Omental fat pad (tissue), 4 donors: Measurements from ENCODE around the gene CELSR1. TPM values are rescaled to one million over a fixed set of nuclear protein-coding genes. Genes with fewer than 3 reads are reported as not detected.
A peak's percentile ranks its signal among the peaks of the same experiment; 100 is the strongest.
"Not testable (repeated sequence)": the region's sequence is repeated elsewhere in the genome, so short reads cannot be mapped to it uniquely, and the experiment has no call there.

Experiments
- ATAC-seq: fragments of 150-250 bp; one replicate; pipeline ENCODE4 v1.9.1; 2016; ENCODE audit warnings: mild to moderate bottlenecking, moderate library complexity; ENCODE audit not compliant: low FRiP score
- DNase-seq: peaks from one replicate; pipeline ENCODE4 v3.0.0-alpha.2; 2019; ENCODE audit warnings: low spot score
- total RNA-seq, 4 donors: library from RNA; depleted of rRNA; stranded (reverse); fragments of >200 nt; gene quantifications; one replicate each; pipeline ENCODE4 v1.1.0, GENCODE V29; 2016
- TF ChIP-seq, protein P1 (sequence below), 3 donors: fragments of 450-650 bp; IDR thresholded peaks; one replicate each; pipeline ENCODE4 v1.5.1; 2016 to 2017; ENCODE audit warnings: antibody characterized with exemption in 3 of 3, mild to moderate bottlenecking in 3 of 3, moderate library complexity in 2 of 3

The CELSR1 gene
- total RNA-seq, 4 donors from 2014 or later: 1.3 to 5.9 (median 2.7) TPM

DNA sequence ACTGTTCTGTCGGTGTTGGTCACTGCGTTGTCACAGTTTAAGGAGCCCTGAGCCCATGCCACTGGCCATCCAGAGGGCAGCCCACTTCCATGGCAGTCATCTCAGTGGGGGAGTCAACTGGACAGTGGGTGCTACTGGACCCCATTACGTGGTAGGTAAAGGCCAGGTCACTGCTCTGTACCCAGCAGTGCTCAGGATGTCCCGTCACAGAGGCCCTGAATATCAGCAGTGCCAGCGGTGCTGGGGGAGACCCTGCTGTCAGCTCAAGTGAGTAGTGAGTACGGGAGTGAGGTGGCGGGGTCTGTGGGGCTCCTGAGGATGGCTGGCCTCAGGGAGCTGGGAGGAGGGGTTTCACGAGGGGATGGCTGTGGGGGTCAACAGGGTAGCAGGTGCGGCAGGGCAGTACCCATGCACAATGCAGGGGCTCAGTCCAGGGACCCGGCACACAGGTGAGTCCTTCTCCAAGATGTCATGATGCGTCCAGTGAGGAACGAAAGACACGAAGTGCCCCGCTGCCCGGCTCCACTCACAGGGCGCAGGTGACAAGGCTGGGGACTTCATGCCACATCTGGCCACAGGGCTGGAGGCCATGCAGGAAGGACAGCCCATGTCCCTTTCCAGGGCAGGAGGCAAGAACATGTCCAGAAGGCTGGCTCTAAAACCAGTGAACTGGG is 27.9 kb downstream of the CELSR1 start:
- TF ChIP-seq, protein P1, sequence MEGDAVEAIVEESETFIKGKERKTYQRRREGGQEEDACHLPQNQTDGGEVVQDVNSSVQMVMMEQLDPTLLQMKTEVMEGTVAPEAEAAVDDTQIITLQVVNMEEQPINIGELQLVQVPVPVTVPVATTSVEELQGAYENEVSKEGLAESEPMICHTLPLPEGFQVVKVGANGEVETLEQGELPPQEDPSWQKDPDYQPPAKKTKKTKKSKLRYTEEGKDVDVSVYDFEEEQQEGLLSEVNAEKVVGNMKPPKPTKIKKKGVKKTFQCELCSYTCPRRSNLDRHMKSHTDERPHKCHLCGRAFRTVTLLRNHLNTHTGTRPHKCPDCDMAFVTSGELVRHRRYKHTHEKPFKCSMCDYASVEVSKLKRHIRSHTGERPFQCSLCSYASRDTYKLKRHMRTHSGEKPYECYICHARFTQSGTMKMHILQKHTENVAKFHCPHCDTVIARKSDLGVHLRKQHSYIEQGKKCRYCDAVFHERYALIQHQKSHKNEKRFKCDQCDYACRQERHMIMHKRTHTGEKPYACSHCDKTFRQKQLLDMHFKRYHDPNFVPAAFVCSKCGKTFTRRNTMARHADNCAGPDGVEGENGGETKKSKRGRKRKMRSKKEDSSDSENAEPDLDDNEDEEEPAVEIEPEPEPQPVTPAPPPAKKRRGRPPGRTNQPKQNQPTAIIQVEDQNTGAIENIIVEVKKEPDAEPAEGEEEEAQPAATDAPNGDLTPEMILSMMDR (IDR thresholded peaks at IDR 0.05): no peak
- ATAC-seq: no peak
- DNase-seq: no peak

DNA sequence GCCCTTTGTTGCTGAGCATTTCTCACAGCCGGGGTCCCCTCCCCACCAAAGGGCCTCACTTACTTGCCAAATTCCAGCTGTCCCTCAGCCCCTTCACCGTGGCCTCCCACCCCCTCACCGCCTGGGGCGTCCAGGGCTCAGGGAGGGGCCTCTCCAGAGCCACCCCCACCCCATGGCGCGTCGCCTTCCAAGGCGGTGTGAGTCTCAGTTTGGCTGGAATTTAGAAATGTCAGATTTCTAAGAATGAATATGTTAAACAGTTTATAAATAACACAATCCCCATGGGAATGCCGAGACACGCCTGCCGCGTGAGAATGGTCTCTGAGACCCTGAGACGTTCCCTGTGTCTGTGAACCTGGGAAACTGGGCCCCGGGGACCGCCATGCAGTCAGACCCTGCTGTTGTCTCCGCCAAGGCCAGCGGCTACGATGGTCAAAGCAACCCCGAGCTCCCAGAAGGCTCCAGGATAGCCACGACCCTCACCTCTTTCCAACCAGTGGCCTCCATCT is 28.9 kb downstream of the CELSR1 start:
- DNase-seq: no peak
- TF ChIP-seq, protein P1 (IDR thresholded peaks at IDR 0.05): no peak
- no peak for ATAC-seq

DNA sequence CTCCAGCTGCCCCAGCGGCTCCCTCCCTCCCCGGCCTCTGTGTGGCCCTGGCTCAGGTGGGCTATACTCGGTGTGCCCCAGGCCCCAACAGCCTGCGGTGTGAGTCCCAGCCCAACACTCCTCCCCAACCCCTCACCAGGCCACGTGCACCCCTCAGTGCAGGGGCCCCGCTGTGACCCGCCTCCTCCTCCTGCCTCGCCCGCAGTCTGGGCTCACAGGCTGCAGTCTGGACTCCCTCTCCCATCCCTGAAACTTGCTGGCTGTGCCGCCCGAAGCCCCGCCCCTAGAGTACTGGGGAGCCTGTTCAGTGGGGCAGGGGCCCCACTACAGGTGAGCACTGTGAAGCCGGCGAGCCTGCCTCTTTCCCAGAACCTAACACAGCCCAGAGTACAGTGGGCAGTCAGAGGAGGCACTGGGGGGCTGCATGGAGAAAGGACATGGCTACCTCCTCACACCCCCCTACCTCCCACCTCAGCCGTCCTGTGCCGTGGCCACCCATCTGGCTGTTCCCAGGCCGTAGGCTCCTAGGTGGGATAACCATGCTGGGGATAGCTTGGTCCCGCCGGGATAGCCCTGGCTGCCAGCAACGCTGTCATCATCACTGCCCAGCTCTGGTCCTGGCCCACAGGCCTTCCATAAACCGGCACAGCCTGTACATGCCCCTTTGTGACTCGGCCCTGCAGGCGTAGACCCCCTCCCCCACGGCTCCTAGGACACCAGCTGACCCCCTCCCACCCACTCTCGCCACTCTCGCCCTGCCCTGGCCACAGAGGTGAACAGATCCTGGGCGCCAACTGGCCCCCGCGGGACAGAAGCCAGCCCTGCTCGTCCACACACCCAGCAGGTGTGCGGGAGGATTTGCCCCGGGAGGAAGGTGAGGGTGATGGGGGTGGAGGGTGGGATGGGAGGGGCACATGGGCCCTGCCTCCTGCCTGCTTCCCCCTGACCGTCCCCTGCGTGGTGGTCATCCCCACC is 29.7 kb downstream of the CELSR1 start:
- DNase-seq (no peak), ATAC-seq (no peak)
- TF ChIP-seq, protein P1 (IDR thresholded peaks at IDR 0.05): no peak

DNA sequence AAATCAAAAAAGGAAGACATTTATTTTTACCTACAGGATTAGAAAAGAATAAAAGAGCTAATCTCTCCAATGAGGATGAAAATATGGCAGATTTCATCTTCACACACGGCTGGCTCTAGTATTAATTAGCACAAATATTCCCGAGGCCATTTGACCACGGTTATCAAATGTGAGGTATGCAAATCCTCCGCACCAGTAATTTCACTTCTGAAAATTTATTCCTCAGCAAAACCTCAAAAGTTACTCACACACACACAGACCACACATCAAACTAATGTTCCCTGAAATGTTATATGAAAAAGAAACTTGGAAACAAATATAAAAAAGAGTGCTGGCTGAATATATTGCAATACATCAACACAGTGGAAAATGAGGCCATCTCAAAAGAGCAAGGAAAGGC is 32.8 kb downstream of the CELSR1 start:
- TF ChIP-seq, protein P1 (IDR thresholded peaks at IDR 0.05): no peak
- no peak for DNase-seq
- ATAC-seq: no peak

- no peak for DNase-seq
- no peak for ATAC-seq
- TF ChIP-seq, protein P1 (IDR thresholded peaks at IDR 0.05): no peak
Measured at GRCh38 chr22:46502440-46503175, 34.8 kb downstream of the CELSR1 start.

DNA sequence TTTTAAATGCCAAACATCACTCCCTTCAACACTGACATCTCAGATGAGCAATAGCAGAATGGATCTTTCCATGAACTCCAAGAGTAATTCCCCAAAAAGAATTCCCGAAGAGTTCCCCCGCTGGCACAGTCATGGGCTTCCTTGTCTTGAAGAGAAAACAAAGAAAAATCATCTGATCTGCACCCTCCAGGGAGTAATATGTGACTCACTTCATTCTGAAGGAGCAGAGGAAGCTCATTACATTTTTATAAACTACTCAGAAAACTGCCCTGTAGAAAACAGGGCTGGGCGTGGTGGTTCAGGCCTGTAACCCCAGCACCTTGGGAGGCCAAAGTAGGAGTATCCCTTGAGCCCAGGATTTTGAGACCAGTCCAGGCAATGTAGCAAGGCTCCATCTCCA is 35.7 kb downstream of the CELSR1 start:
- TF ChIP-seq, protein P1 (IDR thresholded peaks at IDR 0.05): no peak
- ATAC-seq (peak; percentile 42), DNase-seq (no peak)

DNA sequence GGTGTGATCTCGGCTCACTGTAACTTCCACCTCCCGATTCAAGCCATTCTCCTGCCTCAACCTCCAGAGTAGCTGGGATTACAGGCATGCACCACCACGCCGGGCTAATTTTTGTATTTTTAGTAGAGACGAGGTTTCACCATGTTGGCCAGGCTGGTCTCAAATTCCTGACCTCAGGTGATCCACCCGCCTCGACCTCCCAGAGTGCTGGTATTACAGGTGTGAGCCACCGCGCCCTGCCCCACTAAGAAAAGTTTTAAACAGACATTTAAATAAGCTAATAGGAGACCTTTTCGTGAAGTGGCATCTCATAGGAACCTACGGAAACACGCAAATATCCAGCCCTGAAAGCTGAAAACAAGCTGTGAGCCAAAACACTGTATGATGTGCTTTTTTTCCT is 36.2 kb downstream of the CELSR1 start:
- not testable (repeated sequence) for DNase-seq, ATAC-seq
